Duodenal mucosa (tissue), 2 donors: ENCODE results near the gene RNF223.

ENCODE experiments used
- H3K27ac ChIP-seq: one replicate; pipeline ENCODE4 v1.7.0; 2013; ENCODE audit warnings: low read depth, low read length
- H3K27me3 ChIP-seq, 2 donors: one replicate each; pipeline ENCODE4 v1.7.0; 2013; ENCODE audit warnings: low read length in 2 of 2, control low read depth in 1 of 2; ENCODE audit not compliant: insufficient read depth in 2 of 2, control insufficient read depth in 1 of 2
- H3K36me3 ChIP-seq, 2 donors: one replicate each; pipeline ENCODE4 v1.7.0; 2013; ENCODE audit warnings: low read length in 2 of 2, control low read depth in 1 of 2; ENCODE audit not compliant: insufficient read depth in 2 of 2, control insufficient read depth in 1 of 2
- H3K4me1 ChIP-seq, 2 donors: one replicate each; pipeline ENCODE4 v1.7.0; 2013; ENCODE audit warnings: low read length in 2 of 2, control low read depth in 1 of 2; ENCODE audit not compliant: insufficient read depth in 2 of 2, control insufficient read depth in 1 of 2
- H3K4me3 ChIP-seq, 2 donors: one replicate each; pipeline ENCODE4 v1.7.0; 2013; ENCODE audit warnings: low read length in 2 of 2, low read depth in 1 of 2
- H3K9ac ChIP-seq, 2 donors: one replicate each; pipeline ENCODE4 v1.7.0; 2013; ENCODE audit warnings: low read length in 2 of 2, low read depth in 1 of 2
- H3K9me3 ChIP-seq, 2 donors: one replicate each; pipeline ENCODE4 v1.7.0; 2013; ENCODE audit warnings: low read length in 2 of 2, control low read depth in 1 of 2; ENCODE audit not compliant: control insufficient read depth in 1 of 2

Gene RNF223

GRCh38 chr1:1049318-1050165 lies 24.6 kb downstream of the RNF223 start:
- Histone ChIP-seq H3K27me3 (no peaks in the 10 kb centered on the region), H3K4me3 (no peak overlapping the region), H3K9ac (no peak overlapping the region), H3K4me1 (peaks cover 0 to 8% of the 10 kb centered on the region in 2 donors), H3K36me3 (peaks cover 0 to 12% of the 10 kb centered on the region in 2 donors), H3K9me3 (no peaks in the 10 kb centered on the region), H3K27ac (no peak overlapping the region)

GRCh38 chr1:1048765-1049164 lies 25.3 kb downstream of the RNF223 start:
- Histone ChIP-seq H3K27ac (no peak overlapping the region), H3K4me3 (no peak overlapping the region), H3K27me3 (no peaks in the 10 kb centered on the region), H3K36me3 (peaks cover 0 to 14% of the 10 kb centered on the region in 2 donors), H3K9ac (no peak overlapping the region), H3K9me3 (no peaks in the 10 kb centered on the region), H3K4me1 (peaks cover 0 to 8% of the 10 kb centered on the region in 2 donors)

GRCh38 chr1:1047963-1048362 lies 26.1 kb downstream of the RNF223 start:
- Histone ChIP-seq H3K9ac (no peak overlapping the region), H3K27me3 (no peaks in the 10 kb centered on the region), H3K4me1 (peaks cover 0 to 8% of the 10 kb centered on the region in 2 donors), H3K27ac (no peak overlapping the region), H3K9me3 (no peaks in the 10 kb centered on the region), H3K36me3 (peaks cover 0 to 14% of the 10 kb centered on the region in 2 donors), H3K4me3 (no peak overlapping the region)

GRCh38 chr1:1047407-1047806 lies 26.7 kb downstream of the RNF223 start:
- no peak overlapping the region for H3K9ac ChIP-seq
- H3K4me1 ChIP-seq: peaks cover 0 to 8% of the 10 kb centered on the region in 2 donors
- H3K27ac ChIP-seq: no peak overlapping the region
- H3K27me3 ChIP-seq: no peaks in the 10 kb centered on the region
- peaks cover 0 to 12% of the 10 kb centered on the region in 2 donors for H3K36me3 ChIP-seq
- no peak overlapping the region for H3K4me3 ChIP-seq
- no peaks in the 10 kb centered on the region for H3K9me3 ChIP-seq

- Histone ChIP-seq H3K27me3 (no peaks in the 10 kb centered on the region), H3K9ac (no peak overlapping the region), H3K36me3 (peaks cover 0 to 11% of the 10 kb centered on the region in 2 donors), H3K4me1 (peaks cover 0 to 8% of the 10 kb centered on the region in 2 donors), H3K9me3 (no peaks in the 10 kb centered on the region), H3K27ac (no peak overlapping the region), H3K4me3 (no peak overlapping the region)
Observed at GRCh38 chr1:1046767-1047166, 27.3 kb downstream of the RNF223 start.

GRCh38 chr1:1046243-1046642 lies 27.9 kb downstream of the RNF223 start:
- Histone ChIP-seq H3K4me3 (no peak overlapping the region), H3K27ac (no peak overlapping the region), H3K36me3 (peaks cover 0 to 11% of the 10 kb centered on the region in 2 donors), H3K9me3 (no peaks in the 10 kb centered on the region), H3K4me1 (peaks cover 0 to 8% of the 10 kb centered on the region in 2 donors), H3K27me3 (no peaks in the 10 kb centered on the region), H3K9ac (no peak overlapping the region)

GRCh38 chr1:1045129-1045528 lies 29.0 kb downstream of the RNF223 start:
- H3K9ac ChIP-seq: no peak overlapping the region
- H3K9me3 ChIP-seq: no peaks in the 10 kb centered on the region

GRCh38 chr1:1044455-1045078 lies 29.5 kb downstream of the RNF223 start:
- no peak overlapping the region for H3K27ac ChIP-seq
- peaks cover 0 to 11% of the 10 kb centered on the region in 2 donors for H3K36me3 ChIP-seq

More at GRCh38 chr1:1045129-1045528, 29.0 kb downstream of the RNF223 start:
- peaks cover 4 to 5% of the 10 kb centered on the region in 2 donors for H3K4me1 ChIP-seq
- H3K27me3 ChIP-seq: peaks cover 0 to 2% of the 10 kb centered on the region in 2 donors
- H3K36me3 ChIP-seq: peaks cover 0 to 11% of the 10 kb centered on the region in 2 donors
- no peak overlapping the region for H3K4me3 ChIP-seq
- H3K27ac ChIP-seq: no peak overlapping the region

GRCh38 chr1:1043921-1044320 lies 30.2 kb downstream of the RNF223 start:
- Histone ChIP-seq H3K9ac (no peak overlapping the region), H3K36me3 (peaks cover 0 to 11% of the 10 kb centered on the region in 2 donors), H3K9me3 (no peaks in the 10 kb centered on the region), H3K27me3 (peaks cover 4 to 10% of the 10 kb centered on the region in 2 donors), H3K4me3 (no peak overlapping the region), H3K27ac (no peak overlapping the region), H3K4me1 (peaks cover 9 to 15% of the 10 kb centered on the region in 2 donors)

More at GRCh38 chr1:1044455-1045078, 29.5 kb downstream of the RNF223 start:
- H3K4me1 ChIP-seq: peaks cover 9% of the 10 kb centered on the region in 2 donors
- H3K27me3 ChIP-seq: peaks cover 0 to 7% of the 10 kb centered on the region in 2 donors
- no peaks in the 10 kb centered on the region for H3K9me3 ChIP-seq
- no peak overlapping the region for H3K4me3 ChIP-seq
- H3K9ac ChIP-seq: no peak overlapping the region

GRCh38 chr1:1043411-1043810 lies 30.7 kb downstream of the RNF223 start:
- Histone ChIP-seq H3K27me3 (peaks cover 9 to 12% of the 10 kb centered on the region in 2 donors), H3K27ac (no peak overlapping the region), H3K9ac (no peak overlapping the region), H3K36me3 (peaks cover 0 to 11% of the 10 kb centered on the region in 2 donors), H3K4me3 (no peak overlapping the region), H3K4me1 (peaks cover 9 to 20% of the 10 kb centered on the region in 2 donors), H3K9me3 (no peaks in the 10 kb centered on the region)
